Kidney epithelial cell (primary cell): ENCODE results near the gene PIEZO2. TPM values are rescaled to one million over a fixed set of nuclear protein-coding genes. Genes with fewer than 3 reads are reported as not detected.

Experiments used
- DNase-seq: peaks from one replicate; pipeline ENCODE4 v3.0.0-alpha.2; 2010; ENCODE audit warnings: low read depth
- H3K27me3 ChIP-seq: 2 replicates; pipeline ENCODE4 v1.6.0; 2011; ENCODE audit warnings: low read length; ENCODE audit not compliant: control insufficient read depth, insufficient read depth
- H3K36me3 ChIP-seq: 2 replicates; pipeline ENCODE4 v1.5.1; 2011; ENCODE audit warnings: low read length; ENCODE audit not compliant: control insufficient read depth, insufficient read depth
- H3K4me3 ChIP-seq: 2 replicates; pipeline ENCODE4 v1.5.1; 2011; ENCODE audit warnings: low read depth, mild to moderate bottlenecking, control low read depth, low read length
- CTCF ChIP-seq: IDR thresholded peaks from 2 replicates; pipeline ENCODE4 v1.5.1; 2011; ENCODE audit warnings: mild to moderate bottlenecking, moderate library complexity, low read length, control low read depth, inconsistent platforms; ENCODE audit not compliant: insufficient read depth, poor library complexity, severe bottlenecking
- total RNA-seq: library from RNA; depleted of rRNA; stranded (reverse); fragments of >200 nt; gene quantifications from 2 replicates; pipeline ENCODE4 v1.2.3, GENCODE V29; 2015

PIEZO2 gene
- total RNA-seq, 1 donor from 2014 or later = 1.8 TPM

GRCh38 chr18:11095674-11096293 is 53.6 kb downstream of the PIEZO2 start:
- no peak for TF ChIP-seq CTCF
- Histone ChIP-seq H3K4me3 (no peak overlapping the region), H3K27me3 (no peaks in the 10 kb centered on the region), H3K36me3 (no peaks in the 10 kb centered on the region)
- no peak for DNase-seq

DNA sequence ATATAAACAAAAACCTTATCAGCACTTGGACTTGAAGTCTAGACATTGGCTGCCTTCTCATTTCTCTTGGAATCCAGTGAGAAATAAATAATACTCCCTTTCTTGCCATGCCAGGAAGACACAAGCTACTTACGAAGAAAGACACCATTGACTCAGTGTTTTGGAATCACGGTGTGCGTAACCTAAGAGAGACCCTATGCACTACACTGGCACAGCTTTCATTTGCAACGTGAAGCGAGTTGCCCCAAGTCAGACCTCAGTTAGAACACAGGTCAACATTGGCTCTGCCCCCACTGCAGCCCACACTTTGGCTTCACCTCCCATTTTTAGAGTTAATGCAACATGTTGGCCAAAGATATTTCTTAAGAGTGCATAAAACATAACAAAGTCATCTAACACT is 54.2 kb downstream of the PIEZO2 start:
- no peak overlapping the region for H3K4me3 ChIP-seq
- no peaks in the 10 kb centered on the region for H3K36me3 ChIP-seq
- TF ChIP-seq CTCF = no peak
- no peak for DNase-seq
- no peaks in the 10 kb centered on the region for H3K27me3 ChIP-seq

DNA sequence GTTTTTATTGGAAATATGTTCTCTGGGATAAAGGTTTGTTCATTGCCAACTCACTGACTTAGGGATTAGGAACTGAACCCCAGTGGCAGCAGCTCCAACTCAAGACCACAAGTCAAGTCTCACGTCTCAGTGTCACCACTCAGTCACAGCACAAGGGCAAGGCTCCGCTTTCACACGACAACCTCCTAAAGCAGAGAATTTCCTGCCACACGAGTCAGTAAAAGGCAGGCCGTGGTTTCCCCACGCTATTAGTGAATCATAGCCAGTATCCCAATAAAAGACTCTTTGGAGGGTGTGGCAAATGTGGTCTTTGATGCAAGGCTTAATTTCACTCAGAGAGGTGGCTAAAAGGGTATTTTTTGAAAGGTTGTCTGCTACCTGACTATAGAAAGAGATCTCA is 57.6 kb downstream of the PIEZO2 start:
- Histone ChIP-seq H3K4me3 (no peak overlapping the region), H3K36me3 (no peaks in the 10 kb centered on the region), H3K27me3 (no peaks in the 10 kb centered on the region)
- TF ChIP-seq CTCF = no peak
- DNase-seq = no peak

DNA sequence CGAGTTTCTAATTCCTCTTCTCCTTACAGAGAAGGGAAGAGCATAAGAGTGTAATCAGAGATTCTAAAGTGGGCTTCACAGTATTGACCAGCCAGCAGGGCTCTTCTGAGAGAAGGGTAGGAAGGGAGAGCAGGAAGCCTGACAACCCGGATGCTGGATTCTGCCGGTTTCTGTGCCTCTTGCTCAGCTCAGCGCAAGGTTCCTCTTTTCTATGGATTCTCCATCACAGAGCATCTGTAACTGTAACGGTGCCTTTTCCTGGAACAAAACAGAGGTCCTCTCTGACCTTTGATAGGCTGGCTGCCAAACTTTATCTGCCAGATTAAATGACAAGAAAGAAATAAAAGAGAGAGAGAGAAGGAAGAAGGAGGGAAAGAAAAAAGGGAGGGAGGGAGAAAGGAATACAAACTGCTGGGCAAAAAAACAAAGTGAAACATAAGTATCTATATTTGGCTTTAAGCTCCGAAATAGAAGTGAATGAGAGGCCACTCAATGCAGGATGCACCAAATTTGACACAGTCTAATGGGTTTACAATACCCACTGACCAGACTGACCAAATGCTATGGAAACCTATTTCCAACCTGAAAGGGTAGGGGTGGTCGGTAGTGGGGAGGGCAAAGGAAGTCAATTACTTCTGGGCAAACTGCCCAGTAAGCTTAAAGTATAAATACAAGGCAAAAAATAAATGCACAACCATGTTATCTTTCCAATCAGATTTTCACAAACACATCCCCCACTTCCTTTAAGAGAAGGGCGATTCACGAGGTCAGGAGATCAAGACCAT is 59.2 kb downstream of the PIEZO2 start:
- Histone ChIP-seq H3K36me3 (no peaks in the 10 kb centered on the region), H3K4me3 (no peak overlapping the region), H3K27me3 (no peaks in the 10 kb centered on the region)
- TF ChIP-seq CTCF = no peak
- no peak for DNase-seq

DNA sequence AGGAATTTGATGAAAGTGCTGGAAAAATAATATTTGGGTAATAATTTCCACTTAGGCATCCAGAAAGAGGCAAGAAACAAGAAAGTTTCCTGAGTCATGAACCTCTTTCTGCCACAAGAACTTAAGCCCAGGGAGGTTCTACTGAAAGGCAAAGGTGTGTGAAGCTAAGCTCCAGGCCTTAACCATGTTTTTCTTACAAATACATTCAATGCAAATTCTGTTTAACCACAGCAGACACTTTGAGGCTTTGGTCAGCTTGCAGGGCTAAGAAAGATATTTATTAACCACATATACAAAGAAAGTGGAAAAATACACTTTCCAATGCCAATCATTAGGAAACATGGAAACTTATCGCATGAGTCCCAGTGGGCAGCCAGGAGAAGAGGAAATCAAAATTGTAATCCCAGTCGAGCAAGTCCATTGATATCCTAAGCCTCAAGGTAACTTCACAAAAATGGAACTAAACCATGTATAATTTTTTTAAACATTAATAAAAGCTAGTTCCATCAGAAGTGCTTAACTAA is 68.3 kb downstream of the PIEZO2 start:
- no peak for DNase-seq
- Histone ChIP-seq H3K27me3 (no peaks in the 10 kb centered on the region), H3K36me3 (no peaks in the 10 kb centered on the region), H3K4me3 (no peak overlapping the region)
- no peak for TF ChIP-seq CTCF
